ES-I3 (cell line): Measurements from ENCODE around the gene GNAS-AS1.

Experiments used
- H3K36me3 ChIP-seq: 2 replicates; pipeline ENCODE4 v1.6.1; 2013; ENCODE audit warnings: mild to moderate bottlenecking, low read length, control low read depth, moderate library complexity; ENCODE audit not compliant: insufficient read depth
- H3K4me1 ChIP-seq: 2 replicates; pipeline ENCODE4 v1.6.1; 2013; ENCODE audit warnings: mild to moderate bottlenecking, control low read depth, low read length; ENCODE audit not compliant: insufficient read depth
- H3K9ac ChIP-seq: 2 replicates; pipeline ENCODE4 v1.6.1; 2013; ENCODE audit warnings: low read depth, mild to moderate bottlenecking, low read length, moderate library complexity
- H3K9me3 ChIP-seq: 2 replicates; pipeline ENCODE4 v1.6.1; 2013; ENCODE audit warnings: mild to moderate bottlenecking, low read length, moderate library complexity; ENCODE audit not compliant: control insufficient read depth, insufficient read depth

GNAS-AS1 gene

DNA sequence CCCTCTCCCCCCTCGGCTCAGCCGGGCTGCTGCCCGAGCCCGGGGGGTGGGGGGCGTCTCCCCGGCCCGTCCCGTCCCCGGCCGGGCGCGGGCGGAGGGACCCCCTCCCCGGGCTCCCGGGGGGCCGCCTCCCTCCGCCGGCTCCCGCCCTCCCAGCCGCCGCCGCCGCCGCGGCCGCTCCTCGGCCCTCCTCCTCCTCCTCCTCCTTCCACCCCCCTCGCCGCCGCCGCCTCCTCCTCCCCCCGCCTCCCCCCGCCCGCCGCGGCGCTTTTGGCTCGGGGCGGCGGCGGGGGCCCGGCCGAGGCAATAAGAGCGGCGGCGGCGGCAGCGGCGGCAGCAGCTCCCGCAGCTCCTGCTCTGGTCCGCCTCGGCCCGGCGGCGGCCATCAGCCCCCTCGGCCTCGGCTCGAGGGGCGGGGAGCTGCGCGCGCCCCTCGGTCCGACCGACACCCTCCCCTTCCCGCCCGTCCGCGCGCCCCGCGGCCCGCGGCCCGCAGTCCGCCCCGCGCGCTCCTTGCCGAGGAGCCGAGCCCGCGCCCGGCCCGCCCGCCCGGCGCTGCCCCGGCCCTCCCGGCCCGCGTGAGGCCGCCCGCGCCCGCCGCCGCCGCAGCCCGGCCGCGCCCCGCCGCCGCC lies 40.5 kb upstream of the GNAS-AS1 start:
- Histone ChIP-seq H3K9me3 (no peaks in the 10 kb centered on the region; the same call in 1 of the 2 replicates), H3K9ac (peak overlapping the region; percentile 94), H3K36me3 (no peaks in the 10 kb centered on the region), H3K4me1 (peaks cover 23% of the 10 kb centered on the region)

DNA sequence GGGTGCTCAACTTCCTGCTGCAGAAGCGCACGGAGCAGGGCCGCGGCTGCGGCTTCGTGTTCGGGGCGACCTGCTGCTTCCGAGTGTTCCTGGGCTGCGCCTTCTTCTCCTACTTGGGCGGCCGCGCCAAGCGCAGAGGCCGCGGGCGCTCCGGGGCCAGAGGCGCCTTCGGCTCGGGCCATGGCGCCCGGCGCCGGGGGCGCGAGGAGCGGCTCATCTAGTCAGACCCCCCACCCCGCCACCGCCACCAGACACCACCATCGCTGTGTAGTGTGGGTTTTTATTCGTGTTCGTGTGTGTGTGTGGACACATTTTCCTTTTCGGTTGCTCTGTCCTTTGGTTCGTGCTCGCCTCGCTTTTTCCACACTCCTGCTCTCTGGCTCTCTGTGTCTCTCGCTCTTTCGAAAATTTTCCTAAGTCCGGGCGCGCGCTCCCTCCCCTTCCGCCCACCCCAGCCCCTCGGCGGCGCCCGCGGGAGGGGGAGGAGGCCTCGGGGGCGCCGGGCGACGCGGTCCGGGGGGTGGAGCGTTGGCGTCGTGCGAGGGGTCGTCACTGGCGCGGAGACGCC lies 39.9 kb upstream of the GNAS-AS1 start:
- peaks cover 20% of the 10 kb centered on the region for H3K4me1 ChIP-seq
- no peaks in the 10 kb centered on the region; the same call in 1 of the 2 replicates for H3K9me3 ChIP-seq
- H3K9ac ChIP-seq, result peak overlapping the region; percentile 94
- no peaks in the 10 kb centered on the region for H3K36me3 ChIP-seq

DNA sequence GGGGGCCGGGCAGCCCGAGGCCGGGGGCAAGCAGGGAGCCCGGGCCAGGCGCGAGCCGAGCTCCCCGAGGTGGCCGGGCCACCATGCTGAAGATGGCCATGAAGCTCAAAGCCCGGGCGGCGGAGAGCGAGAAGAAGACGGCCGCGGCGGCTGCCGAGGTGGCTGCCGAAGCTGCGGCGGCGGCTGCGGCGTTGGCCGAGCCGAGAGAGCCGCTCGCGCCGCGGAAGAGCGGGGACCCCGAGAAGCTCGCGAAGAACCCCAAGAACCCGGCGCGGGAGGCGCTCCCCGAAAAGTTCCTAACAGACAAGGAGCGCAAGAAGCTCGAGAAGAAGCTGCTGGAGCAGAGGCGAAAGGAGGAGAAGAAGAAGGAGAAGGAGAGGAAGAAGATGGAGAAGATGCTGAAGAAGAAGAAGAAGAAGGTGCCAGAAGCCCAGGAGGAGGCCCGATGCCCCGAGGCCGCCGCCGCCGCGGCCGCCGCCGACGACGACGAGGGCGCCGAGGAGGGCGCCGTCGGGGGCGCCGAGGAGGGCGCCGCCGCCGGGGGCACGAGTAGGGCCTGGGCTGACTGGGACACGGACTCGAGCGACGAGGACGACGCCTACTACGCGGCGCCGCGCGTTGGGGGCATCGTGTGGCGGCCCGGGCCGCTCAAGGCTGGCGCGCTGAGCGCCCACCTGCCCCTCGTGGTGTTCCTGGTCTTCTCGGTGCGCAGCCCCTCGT lies 39.3 kb upstream of the GNAS-AS1 start:
- no peaks in the 10 kb centered on the region; the same call in 1 of the 2 replicates for H3K9me3 ChIP-seq
- no peaks in the 10 kb centered on the region for H3K36me3 ChIP-seq
- H3K9ac ChIP-seq, result peak overlapping the region; percentile 94
- peaks cover 16% of the 10 kb centered on the region for H3K4me1 ChIP-seq

DNA sequence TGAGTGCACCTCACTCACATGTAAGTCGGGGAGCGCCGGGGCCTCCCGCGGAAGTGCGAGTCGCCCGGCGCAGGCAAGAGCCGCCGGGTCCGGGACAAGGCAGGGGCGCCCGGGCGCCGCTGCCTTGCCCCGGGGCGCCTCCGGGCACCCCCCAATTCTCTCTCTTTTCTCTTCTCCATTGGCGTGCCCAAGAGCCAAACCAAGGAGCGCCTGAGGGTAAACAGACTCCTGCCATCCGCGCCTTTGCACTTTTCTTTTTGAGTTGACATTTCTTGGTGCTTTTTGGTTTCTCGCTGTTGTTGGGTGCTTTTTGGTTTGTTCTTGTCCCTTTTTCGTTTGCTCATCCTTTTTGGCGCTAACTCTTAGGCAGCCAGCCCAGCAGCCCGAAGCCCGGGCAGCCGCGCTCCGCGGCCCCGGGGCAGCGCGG lies 38.6 kb upstream of the GNAS-AS1 start:
- H3K9ac ChIP-seq, result peak overlapping the region; percentile 94

DNA sequence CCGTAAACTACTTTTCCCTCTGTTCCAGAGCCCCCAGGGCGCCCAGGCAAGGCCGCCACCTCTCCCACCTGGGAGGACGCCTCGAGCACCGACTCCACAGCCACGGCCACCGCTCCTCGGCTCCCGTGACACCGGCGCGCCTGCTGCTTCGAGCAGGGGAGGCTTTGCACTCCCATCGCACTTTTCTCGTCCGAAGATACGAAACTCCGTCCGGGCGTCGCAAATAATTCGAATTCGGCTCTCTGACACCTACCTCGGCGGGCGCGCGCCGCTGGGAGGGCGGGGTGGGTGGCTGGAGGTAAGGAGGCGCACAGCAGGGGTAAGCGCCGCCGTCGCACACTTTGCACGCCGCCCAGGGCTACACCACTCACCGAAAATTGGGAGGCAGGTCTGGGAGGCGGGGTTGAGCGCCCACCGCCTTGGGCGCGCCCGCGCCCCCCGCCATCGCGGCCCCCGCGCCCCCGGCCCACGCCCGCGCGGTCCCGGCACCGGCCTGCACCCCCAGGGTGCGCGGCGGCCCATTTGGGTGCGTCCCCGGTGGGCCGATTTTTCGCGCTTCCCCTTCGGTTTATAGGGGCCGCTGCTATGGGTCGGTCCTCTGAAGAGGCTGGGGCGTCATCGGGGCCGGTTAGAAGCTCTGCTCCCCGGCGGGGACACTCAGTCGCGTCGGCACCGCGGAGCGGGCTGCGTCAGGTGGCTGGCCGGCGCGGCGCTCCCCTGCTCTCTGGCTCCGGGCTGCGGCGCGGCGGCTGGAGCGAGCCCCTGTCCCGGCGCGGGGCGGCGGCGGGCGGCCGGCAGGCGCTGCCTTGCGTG lies 38.0 kb upstream of the GNAS-AS1 start:
- H3K4me1 ChIP-seq, result peaks cover 8% of the 10 kb centered on the region; the same call in 1 of the 2 replicates
- peak overlapping the region; percentile 94 for H3K9ac ChIP-seq
- H3K9me3 ChIP-seq, result no peaks in the 10 kb centered on the region; the same call in 1 of the 2 replicates
- H3K36me3 ChIP-seq, result no peaks in the 10 kb centered on the region

More for the DNA sequence above, 38.6 kb upstream of the GNAS-AS1 start:
- no peaks in the 10 kb centered on the region; the same call in 1 of the 2 replicates for H3K9me3 ChIP-seq
- H3K4me1 ChIP-seq, result peaks cover 10% of the 10 kb centered on the region; the same call in 1 of the 2 replicates
- H3K36me3 ChIP-seq, result no peaks in the 10 kb centered on the region

DNA sequence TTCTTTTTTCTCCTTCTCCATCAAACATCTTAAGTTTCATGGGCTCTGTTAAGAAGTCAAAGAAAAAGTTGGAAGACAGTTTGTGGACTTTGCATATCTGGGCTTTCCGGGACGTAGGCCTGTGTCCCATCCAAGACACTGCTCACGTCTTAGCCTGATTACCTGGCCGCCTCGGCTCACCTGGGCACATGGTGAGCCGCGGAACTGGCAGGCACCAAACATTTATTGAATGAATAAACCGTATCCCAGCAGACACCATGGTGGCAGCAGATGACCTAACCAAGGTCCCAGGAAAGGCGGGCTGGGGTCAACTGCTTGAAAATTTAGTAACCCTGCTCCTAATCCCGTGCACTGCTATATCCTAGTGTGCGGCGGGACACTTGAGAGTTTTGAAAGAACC lies 37.4 kb upstream of the GNAS-AS1 start:
- H3K4me1 ChIP-seq, result peaks cover 8% of the 10 kb centered on the region; the same call in 1 of the 2 replicates
- H3K36me3 ChIP-seq, result no peaks in the 10 kb centered on the region
- no peaks in the 10 kb centered on the region; the same call in 1 of the 2 replicates for H3K9me3 ChIP-seq
- peak overlapping the region; percentile 94 for H3K9ac ChIP-seq

DNA sequence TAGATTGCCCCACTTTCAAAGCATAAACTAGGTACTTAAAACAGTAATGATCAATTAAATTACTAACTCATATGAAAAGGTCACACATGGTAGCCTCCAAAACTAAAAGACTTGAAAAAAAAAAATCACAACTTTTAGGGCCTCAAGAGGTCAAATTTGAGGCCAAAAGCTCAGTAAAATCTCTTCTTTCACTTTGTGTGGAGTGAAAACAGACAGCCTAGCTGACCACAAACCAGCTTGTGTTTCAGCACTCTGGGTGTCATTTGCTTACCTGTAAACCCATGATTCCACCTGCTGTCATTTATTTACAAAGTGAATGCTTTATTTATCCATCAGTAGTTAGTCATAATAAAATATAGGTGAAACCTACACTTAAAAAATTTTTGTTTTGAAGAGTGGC lies 35.8 kb upstream of the GNAS-AS1 start:
- no peak overlapping the region for H3K9ac ChIP-seq
- peaks cover 16% of the 10 kb centered on the region for H3K4me1 ChIP-seq
- H3K9me3 ChIP-seq, result no peaks in the 10 kb centered on the region; the same call in 1 of the 2 replicates
- no peaks in the 10 kb centered on the region for H3K36me3 ChIP-seq

DNA sequence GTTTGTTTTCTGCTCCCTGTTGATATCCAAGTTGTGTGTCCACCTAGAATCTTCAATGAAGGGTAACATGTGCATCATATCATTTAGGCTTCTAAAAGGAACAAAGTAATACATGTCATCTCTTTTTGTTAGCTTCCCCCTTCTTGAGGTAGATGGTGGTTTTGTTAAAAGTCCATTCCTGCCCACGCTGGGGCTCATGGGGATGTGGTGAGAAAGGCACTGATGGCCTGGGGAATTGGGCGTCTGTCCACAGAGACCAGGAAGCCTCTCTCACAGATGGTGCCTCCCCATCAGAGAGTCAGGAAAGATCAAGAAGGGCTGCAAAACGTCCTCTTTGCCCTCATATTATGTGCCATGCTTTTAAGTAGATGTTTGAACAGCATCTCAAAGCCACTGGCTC lies 34.3 kb upstream of the GNAS-AS1 start:
- H3K36me3 ChIP-seq, result no peaks in the 10 kb centered on the region
- H3K9ac ChIP-seq, result no peak overlapping the region
- H3K9me3 ChIP-seq, result no peaks in the 10 kb centered on the region
- peaks cover 16% of the 10 kb centered on the region for H3K4me1 ChIP-seq

DNA sequence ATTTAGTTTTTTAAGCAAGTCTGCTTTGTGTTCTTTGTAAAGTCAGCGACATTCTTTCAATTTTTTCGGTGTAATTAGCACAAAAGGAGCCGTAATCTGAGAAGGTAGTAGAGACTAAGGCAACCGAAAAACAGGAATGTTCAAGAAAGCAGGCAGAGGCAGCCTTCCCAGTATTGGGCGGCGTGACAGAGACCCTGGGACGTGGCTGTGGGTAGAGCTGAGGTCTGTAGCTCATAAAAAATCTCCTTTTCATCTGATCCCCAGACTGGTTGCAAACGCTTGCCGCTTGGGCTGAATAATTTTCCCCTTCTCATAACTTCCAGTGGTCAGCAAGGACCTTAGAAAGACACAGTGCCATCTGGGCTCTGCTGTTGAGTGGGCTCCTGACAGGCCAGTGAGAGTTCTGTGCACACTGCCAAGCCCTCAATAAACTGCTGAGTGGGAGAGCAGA lies 32.6 kb upstream of the GNAS-AS1 start:
- peak overlapping the region; percentile 14; the same call in 1 of the 2 replicates for H3K9ac ChIP-seq
- H3K36me3 ChIP-seq, result no peaks in the 10 kb centered on the region
- no peaks in the 10 kb centered on the region for H3K9me3 ChIP-seq
- H3K4me1 ChIP-seq, result peaks cover 20% of the 10 kb centered on the region

DNA sequence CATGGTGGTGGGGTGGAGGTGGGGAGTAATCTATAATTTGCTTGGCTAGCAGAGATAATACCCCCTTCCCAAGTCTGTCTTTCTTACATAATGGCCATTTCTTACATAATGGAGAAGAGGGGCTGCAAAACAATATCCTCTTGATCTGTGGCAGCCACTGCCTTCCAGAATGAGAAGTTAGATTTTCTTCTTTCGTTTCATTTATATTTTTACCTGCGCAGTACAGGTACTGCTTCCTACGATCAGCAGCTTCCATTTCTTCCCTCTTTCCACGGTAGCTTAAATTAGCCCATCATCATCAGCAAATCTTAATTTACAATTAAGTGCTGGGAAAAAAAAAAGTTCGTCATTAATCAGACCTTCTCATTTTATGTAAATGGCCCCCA lies 32.0 kb upstream of the GNAS-AS1 start:
- H3K9me3 ChIP-seq, result no peaks in the 10 kb centered on the region
- H3K36me3 ChIP-seq, result no peaks in the 10 kb centered on the region
- peaks cover 25% of the 10 kb centered on the region for H3K4me1 ChIP-seq
- H3K9ac ChIP-seq, result peak overlapping the region; percentile 14; the same call in 1 of the 2 replicates

DNA sequence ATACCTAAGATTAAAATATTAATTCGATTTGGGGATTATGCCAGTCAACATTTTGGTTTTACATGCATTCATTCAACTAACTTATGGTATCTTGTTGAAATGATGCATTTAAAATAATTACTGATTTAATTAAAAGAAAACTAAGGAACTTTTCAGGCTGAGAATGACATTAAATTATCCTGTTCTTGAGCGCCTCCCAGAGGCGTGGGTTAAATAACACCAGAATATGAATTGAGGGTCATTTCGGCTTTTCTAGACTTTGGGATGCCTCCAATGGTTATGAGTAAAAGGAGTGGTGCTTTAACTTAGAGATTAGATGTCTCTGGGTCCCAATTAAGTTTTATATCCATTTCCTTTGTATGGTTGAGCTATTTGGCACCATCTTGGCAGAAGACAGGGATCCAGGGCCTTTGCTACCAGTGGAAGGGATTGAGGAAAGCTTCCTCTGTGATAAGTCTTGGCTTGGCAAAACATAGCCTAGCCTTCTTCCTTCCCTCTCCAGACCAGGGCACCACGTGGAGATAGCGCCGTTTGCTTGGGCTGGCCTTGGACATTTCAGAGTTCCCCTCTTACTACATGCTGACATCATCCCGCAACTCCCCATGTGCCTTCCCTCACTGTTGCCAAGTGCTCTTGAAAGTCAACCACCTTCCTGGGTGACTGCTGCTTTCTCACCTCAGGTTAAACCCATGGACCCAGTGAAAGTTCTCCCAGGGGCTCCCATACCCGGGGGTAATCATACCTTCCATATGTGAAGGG lies 30.5 kb upstream of the GNAS-AS1 start:
- H3K36me3 ChIP-seq, result no peaks in the 10 kb centered on the region
- no peaks in the 10 kb centered on the region for H3K9me3 ChIP-seq
- H3K4me1 ChIP-seq, result peaks cover 39% of the 10 kb centered on the region
- H3K9ac ChIP-seq, result no peak overlapping the region

DNA sequence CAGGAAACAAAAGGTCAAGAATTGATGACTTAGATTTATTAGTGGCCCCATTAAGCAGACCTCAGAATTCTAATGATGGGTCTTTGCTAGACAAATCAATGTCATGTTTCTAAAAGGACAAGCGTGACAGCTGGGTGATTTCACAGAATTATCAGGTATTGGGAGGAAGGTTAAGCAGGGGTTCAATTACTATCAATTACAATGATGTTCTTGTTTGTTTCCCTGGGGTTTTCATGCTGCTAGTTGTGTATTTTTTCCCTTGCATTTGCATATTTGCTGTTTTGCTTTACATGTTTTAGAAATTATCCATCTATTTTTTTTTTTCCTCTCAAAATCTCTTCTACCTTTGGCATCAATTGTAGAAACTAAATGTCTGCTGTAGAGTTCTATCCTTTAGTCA lies 29.7 kb upstream of the GNAS-AS1 start:
- H3K4me1 ChIP-seq, result peaks cover 45% of the 10 kb centered on the region
- no peaks in the 10 kb centered on the region for H3K36me3 ChIP-seq
- no peak overlapping the region for H3K9ac ChIP-seq
- no peaks in the 10 kb centered on the region for H3K9me3 ChIP-seq

DNA sequence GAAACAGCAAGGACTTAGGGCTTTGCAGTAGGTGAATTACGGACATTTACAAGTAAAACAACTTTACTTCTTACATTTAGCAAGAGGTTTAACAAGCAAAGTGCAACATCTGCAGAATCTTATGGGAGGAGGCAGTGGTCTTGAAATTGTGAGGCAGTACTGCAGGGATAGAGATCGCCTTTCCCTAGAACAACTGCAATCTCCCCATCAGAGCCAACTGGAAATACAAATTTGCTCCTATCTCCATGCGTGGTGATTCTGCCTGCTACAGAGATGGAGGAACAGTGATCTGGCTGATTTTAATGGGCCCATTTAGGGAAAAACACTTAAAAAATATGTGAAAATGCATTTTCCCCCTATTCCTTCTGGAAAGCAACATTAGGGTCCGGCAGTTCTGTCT lies 27.7 kb upstream of the GNAS-AS1 start:
- no peaks in the 10 kb centered on the region for H3K36me3 ChIP-seq
- H3K9ac ChIP-seq, result no peak overlapping the region
- no peaks in the 10 kb centered on the region for H3K9me3 ChIP-seq
- peaks cover 38% of the 10 kb centered on the region for H3K4me1 ChIP-seq
